ENCODE data around the gene LRG1.

The LRG1 gene

GRCh38 chr19:4506449-4507149 lies 33.2 kb downstream of the LRG1 start:
- DNase-seq, result peak; percentile 76

- DNase-seq, result no peak
Observed at GRCh38 chr19:4505570-4506448, 34.0 kb downstream of the LRG1 start.

GRCh38 chr19:4504891-4505569 lies 34.8 kb downstream of the LRG1 start:
- no peak for DNase-seq

DNA sequence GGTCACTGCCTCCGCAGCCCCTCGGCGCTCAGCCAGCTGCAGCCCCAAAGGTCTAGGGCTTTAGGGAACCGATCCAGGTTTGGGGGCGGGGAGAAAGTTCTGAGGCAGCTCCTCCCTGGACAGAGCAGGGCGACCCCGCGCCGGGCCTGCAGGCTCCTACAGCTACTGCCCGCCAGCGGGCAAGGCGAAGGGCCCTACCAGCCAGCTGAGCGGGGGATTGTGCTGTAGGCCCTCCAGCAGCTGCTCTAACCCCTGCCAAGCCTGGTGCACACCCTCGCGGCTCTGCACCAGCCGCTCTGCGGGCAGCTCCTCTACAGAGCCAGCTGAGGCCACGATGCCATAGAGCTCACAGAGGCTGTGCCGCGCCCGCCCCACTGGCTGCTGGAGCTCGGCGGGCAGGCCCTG lies 35.5 kb downstream of the LRG1 start:
- no peak for DNase-seq

- no peak for DNase-seq
Observed at GRCh38 chr19:4503825-4504170, 36.0 kb downstream of the LRG1 start.

DNA sequence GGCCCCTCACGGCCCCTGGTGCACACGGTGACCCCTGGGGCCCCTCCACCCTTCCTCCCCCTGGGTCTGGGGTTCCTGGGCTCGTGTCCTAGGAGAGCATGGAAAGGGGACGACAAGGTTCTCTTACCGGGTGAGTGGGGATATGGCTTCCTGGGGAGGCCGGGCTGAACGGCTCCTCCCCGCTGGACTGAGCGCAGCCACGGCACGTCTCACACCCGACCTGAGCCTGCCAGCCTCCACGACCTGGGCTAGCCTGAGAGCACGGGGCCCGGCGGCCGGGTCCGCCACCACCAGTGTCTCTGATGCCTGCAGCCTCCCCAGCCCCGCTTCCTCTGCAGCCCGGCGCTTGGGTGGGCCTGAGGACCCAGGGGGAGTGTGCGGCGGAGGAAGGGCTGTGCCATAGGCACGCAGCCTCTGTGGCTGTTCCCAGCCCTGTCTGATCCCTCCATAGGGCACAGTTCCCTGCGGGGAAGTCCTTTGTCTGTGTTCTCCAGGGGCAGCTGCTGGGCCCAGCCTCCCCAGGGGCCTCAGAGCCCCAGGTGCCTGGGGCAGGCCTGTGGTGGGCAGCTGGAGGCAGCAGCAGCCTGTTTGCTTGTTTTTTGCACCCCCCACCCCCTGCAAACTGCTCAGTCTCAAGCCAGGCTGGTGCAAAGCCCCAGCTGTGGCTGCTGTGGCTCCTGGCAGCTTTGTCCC lies 36.6 kb downstream of the LRG1 start:
- DNase-seq, result no peak

- no peak for DNase-seq
Observed at GRCh38 chr19:4502282-4503131, 37.3 kb downstream of the LRG1 start.

DNA sequence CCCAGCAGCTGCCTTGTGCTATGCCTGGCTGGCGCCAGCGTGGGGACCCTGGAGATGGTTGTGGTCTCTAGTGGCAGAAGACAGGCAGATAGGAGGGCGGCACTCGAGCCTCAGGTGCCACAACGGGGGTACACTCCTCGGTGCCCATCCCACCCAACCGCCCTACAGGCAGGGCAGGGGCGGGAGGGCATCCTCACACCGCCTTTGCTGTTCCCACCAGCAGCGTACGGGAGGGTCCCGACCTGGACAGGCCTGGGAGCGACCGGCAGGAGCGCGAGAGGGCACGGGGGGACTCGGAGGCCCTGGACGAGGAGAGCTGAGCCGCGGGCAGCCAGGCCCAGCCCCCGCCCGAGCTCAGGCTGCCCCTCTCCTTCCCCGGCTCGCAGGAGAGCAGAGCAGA lies 38.1 kb downstream of the LRG1 start:
- DNase-seq, result no peak

DNA sequence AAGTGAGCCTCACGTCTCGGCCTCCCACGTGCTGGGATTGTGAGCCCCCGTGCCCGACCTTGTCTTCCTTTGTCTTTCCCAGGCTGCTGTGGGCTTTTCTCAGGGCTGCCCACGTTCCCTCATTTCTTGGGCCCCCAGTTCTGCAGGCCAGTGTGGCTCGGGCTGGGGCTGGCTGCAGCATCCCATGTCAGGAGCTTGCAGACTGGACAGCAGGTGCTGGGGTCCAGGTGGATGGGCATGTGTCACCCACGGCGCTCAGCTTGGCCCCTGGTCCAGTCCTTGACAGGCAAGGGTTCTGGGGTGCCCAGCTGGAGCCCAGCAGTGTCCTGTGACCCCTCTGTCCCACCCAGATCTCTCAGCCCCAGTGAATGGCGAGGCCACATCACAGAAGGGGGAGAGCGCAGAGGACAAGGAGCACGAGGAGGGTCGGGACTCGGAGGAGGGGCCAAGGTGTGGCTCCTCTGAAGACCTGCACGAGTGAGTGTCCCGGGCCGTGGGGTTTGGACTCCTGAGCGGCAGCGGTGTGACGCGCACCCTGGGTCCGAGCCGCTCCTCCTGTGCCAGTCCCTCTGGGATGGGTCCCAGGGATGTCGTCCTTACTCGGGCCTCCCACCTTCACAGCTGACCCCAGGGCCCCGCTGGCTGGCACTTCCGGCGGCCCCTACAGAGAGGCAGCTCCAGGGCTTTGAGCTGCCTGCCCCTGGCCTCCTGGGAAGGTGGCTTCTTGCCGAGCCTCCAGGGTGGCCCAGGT lies 38.8 kb downstream of the LRG1 start:
- no peak for DNase-seq

DNA sequence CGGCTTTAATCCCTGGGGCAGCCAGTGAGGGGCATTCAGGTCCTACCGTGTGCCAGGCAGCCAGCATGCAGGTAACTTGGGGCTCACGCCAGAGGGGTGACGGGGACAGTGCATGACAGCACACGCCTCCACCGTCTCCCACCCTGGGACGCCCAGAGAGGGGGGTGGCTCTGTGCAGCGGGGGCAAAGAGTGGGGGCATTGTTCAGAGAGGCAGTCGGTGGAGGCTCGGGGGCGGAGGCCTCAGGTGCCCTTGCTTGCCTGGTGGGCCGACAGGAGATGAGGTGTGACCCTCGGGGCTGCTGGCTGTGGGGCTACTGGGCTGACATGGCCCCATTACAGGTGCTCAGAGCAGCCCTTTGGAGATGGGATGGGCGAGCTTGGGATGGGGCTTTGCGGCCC lies 40.0 kb downstream of the LRG1 start:
- no peak for DNase-seq

- DNase-seq, result no peak
Observed at GRCh38 chr19:4499318-4499717, 40.5 kb downstream of the LRG1 start.

DNA sequence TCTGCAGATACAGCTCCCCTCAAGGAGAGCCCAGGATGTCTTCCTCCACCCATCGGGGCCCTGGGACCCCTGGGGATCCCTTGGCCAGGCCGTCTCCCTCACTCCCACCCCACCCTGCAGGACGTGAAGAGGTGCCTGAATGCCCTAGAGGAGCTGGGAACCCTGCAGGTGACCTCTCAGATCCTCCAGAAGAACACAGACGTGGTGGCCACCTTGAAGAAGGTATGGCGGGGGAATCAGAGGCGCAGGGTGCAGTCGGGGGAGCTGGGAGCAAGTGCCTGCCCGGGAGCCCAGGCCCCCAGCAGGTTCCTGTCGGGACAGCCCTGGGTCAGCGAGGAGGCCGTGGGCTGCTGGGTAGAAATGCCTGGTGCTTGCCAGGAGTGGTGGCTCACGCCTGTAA lies 41.1 kb downstream of the LRG1 start:
- DNase-seq, result no peak

- DNase-seq, result no peak
Observed at GRCh38 chr19:4497770-4498389, 42.0 kb downstream of the LRG1 start.

GRCh38 chr19:4496304-4496703 lies 43.5 kb downstream of the LRG1 start:
- DNase-seq, result no peak

- DNase-seq, result no peak
Observed at GRCh38 chr19:4495471-4495870, 44.4 kb downstream of the LRG1 start.

GRCh38 chr19:4494691-4495064 lies 45.2 kb downstream of the LRG1 start:
- DNase-seq, result no peak

- DNase-seq, result no peak
Observed at GRCh38 chr19:4493929-4494690, 45.7 kb downstream of the LRG1 start.

DNA sequence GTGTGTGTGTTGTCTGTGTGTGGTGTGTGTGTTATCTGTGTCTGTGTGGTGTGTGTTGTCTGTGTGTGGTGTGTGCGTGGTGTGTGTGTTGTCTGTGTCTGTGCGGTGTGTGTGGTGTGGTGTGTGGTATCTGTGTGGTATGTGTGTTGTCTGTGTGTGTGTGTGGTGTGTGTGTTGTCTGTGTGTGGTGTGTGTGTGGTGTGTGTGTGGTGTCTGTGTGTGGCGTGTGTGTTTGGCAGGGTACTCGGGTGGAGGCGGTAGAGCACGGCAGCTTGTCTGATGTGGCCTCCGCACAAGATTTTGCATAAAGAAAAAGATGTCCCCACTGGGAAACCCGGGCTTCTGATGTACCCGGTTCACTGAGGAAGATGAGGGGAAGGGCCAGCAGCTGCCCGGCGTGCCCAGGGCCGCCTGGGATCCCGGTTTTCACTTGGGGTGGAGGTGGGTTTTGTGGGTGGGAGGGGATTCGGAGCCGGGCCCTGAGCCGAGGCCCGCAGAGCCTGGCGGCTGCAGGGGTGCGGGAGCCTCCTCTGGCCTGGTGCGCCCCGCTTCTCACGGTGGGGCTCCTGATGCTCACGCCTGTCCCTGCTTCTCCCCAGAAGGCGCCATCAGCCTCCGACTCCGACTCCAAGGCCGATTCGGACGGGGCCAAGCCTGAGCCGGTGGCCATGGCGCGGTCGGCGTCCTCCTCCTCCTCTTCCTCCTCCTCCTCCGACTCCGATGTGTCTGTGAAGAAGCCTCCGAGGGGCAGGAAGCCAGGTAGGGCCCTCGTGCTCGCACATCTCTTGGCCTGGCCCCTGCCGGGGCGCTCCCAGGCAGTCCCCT lies 46.5 kb downstream of the LRG1 start:
- no peak for DNase-seq

- no peak for DNase-seq
Observed at GRCh38 chr19:4492337-4493103, 47.3 kb downstream of the LRG1 start.
